Measurements from ENCODE around the gene F2RL1.

Gene F2RL1

GRCh38 chr5:76863001-76863400, 44.2 kb downstream of the F2RL1 start:
- H3K4me1 ChIP-seq (ENCODE audit: control insufficient read depth in 1 of 2, insufficient read depth in 1 of 2, low read depth in 1 of 2, low read length in 1 of 2) = peaks cover 22 to 24% of the 10 kb centered on the region in 2 experiments
- TF ChIP-seq CTCF (IDR thresholded peaks at IDR 0.05) = no peak
- no peak overlapping the region for H3K4me3 ChIP-seq (ENCODE audit: low read depth in 1 of 2, low read length in 1 of 2)
- H3K27me3 ChIP-seq = no peaks in the 10 kb centered on the region
- H3K9me3 ChIP-seq = no peaks in the 10 kb centered on the region
- no peaks in the 10 kb centered on the region for H3K36me3 ChIP-seq
- no peak overlapping the region for H3K27ac ChIP-seq

- H3K36me3 ChIP-seq = no peaks in the 10 kb centered on the region
- H3K4me3 ChIP-seq (ENCODE audit: low read depth in 1 of 2, low read length in 1 of 2) = no peak overlapping the region
- H3K27ac ChIP-seq = no peak overlapping the region
- no peak for TF ChIP-seq CTCF (IDR thresholded peaks at IDR 0.05)
- H3K4me1 ChIP-seq (ENCODE audit: control insufficient read depth in 1 of 2, insufficient read depth in 1 of 2, low read depth in 1 of 2, low read length in 1 of 2) = no peaks in the 10 kb centered on the region
- H3K27me3 ChIP-seq = no peaks in the 10 kb centered on the region
- H3K9me3 ChIP-seq = no peaks in the 10 kb centered on the region
These were observed 47.7 kb downstream of the F2RL1 start for GRCh38 chr5:76866503-76866902.

- no peaks in the 10 kb centered on the region for H3K36me3 ChIP-seq
- TF ChIP-seq CTCF (IDR thresholded peaks at IDR 0.05) = no peak
These were observed 48.2 kb downstream of the F2RL1 start for GRCh38 chr5:76867038-76867437.

GRCh38 chr5:76867827-76868693, 49.2 kb downstream of the F2RL1 start:
- no peaks in the 10 kb centered on the region for H3K9me3 ChIP-seq
- TF ChIP-seq CTCF (IDR thresholded peaks at IDR 0.05) = peak; percentile 90
- H3K27ac ChIP-seq = no peak overlapping the region
- H3K4me1 ChIP-seq (ENCODE audit: control insufficient read depth in 1 of 2, insufficient read depth in 1 of 2, low read depth in 1 of 2, low read length in 1 of 2) = no peaks in the 10 kb centered on the region
- no peak overlapping the region for H3K4me3 ChIP-seq (ENCODE audit: low read depth in 1 of 2, low read length in 1 of 2)
- no peaks in the 10 kb centered on the region for H3K27me3 ChIP-seq
- no peaks in the 10 kb centered on the region for H3K36me3 ChIP-seq

More at GRCh38 chr5:76867038-76867437, 48.2 kb downstream of the F2RL1 start:
- Histone ChIP-seq H3K9me3 (no peaks in the 10 kb centered on the region), H3K27me3 (no peaks in the 10 kb centered on the region), H3K27ac (no peak overlapping the region), H3K4me1 (ENCODE audit: control insufficient read depth in 1 of 2, insufficient read depth in 1 of 2, low read depth in 1 of 2, low read length in 1 of 2) (no peaks in the 10 kb centered on the region), H3K4me3 (ENCODE audit: low read depth in 1 of 2, low read length in 1 of 2) (no peak overlapping the region)

GRCh38 chr5:76870046-76870445, 51.2 kb downstream of the F2RL1 start:
- no peak overlapping the region for H3K27ac ChIP-seq
- H3K27me3 ChIP-seq = no peaks in the 10 kb centered on the region
- no peaks in the 10 kb centered on the region for H3K9me3 ChIP-seq
- no peaks in the 10 kb centered on the region for H3K36me3 ChIP-seq
- no peak for TF ChIP-seq CTCF (IDR thresholded peaks at IDR 0.05)
- H3K4me3 ChIP-seq (ENCODE audit: low read depth in 1 of 2, low read length in 1 of 2) = no peak overlapping the region
- H3K4me1 ChIP-seq (ENCODE audit: control insufficient read depth in 1 of 2, insufficient read depth in 1 of 2, low read depth in 1 of 2, low read length in 1 of 2) = no peaks in the 10 kb centered on the region

Measured in neutrophil (primary cell).